OCI-M2 (cell line): Measurements from ENCODE around the gene SGIP1.

Experiments
- DNase-seq: peaks from one replicate; lab custom pipeline; 2025; ENCODE audit not compliant: unreplicated experiment; lab: John Stamatoyannopoulos, UW

SGIP1 gene

DNA sequence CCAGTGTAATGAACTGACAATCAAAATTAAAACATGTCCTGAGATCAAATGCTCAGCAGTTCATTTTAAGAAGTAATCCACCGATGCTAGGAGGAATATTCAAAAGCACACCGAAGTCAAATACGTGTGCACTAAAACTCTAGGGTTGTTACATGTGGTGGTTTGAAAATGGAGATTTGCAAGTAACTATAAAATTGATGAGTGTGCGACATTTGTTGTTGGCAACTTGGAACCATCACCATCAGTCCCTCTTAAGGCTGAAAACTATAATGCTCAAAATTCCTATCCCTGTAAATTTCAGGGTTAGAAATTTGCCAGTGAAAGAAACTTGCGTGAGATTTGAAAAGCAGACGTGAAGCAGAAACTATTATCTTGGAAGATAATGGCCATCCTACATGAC is 13.3 kb upstream of the SGIP1 start:
- DNase-seq, result no peak

- DNase-seq, result no peak
Observed at GRCh38 chr1:66521721-66522365, 12.1 kb upstream of the SGIP1 start.

GRCh38 chr1:66523562-66523961 is 10.4 kb upstream of the SGIP1 start:
- no peak for DNase-seq

DNA sequence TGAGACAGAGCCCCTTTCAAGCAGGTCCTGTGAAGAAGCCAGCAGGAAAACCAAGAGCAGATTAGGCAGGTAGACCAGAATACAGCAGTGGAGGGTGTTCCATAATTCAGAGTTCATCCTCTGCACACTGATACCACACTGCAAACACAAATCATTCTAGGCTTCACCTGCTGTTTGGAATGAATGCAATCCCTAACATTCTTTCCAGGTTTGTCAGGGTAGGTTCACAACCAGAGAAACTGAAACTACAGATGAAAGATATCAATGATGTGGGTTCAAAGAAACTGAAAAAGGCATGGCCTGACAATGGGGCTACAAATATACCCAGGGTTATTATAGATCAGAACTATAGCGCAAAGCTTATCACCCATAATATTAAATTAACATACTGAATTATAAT is 8.9 kb upstream of the SGIP1 start:
- no peak for DNase-seq

GRCh38 chr1:66526036-66526435 is 7.9 kb upstream of the SGIP1 start:
- no peak for DNase-seq

DNA sequence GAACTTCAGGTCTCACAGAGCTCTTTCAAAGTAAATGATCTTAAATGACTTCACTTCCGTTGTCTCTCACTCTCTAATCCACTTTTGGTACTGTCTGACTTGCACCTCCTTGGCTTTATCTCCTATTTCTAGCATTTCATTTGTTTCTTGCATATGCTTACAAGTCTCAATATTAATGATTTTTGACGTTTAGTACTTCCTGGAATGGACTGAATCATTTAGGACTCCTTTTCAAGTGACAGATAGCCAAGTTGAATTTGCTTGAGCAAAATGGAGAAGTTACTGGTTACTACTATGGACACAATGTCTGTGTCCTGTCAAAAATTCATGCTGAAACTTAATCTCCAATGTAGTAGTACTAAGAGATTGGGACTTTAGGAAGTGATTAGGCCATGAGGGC is 7.0 kb upstream of the SGIP1 start:
- DNase-seq, result no peak

- no peak for DNase-seq
Observed at GRCh38 chr1:66527686-66528085, 6.3 kb upstream of the SGIP1 start.

DNA sequence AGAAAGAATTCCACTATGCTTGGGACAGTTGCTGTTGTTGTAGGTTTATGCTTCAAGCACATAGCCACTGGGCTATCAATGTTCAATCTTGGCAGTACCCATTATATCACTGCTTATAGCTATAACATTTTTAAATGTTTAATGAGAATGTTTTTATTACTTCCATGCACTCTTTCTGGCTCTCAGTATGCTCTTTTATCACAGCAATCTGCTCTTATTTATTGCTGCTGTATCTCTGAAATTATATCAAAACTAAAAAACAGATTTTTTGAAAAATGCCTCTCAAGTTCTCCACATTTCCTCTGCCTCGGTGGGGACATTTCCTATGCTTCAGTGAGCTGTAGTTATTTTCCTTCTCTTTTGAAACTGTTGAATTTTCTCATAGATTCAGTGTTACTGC is 5.4 kb upstream of the SGIP1 start:
- no peak for DNase-seq

DNA sequence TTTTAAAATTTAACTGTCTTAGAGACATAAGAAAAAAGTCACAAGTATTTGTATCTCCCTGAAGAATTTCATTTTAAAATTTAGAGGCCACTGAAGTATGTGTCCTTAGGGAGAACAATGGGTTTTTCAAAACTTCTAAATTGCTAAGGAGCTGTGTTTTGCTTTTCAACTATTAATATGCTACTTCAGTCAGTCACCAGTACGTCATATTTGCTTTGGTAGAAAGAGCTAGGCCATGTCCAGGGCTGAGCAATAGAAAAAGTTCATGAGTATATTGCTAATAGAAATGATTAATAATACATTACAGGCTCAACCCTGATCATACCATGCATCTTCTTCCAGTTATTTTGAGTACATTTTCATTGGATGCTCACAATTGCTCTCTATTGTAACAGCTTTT is 1.7 kb upstream of the SGIP1 start:
- no peak for DNase-seq

DNA sequence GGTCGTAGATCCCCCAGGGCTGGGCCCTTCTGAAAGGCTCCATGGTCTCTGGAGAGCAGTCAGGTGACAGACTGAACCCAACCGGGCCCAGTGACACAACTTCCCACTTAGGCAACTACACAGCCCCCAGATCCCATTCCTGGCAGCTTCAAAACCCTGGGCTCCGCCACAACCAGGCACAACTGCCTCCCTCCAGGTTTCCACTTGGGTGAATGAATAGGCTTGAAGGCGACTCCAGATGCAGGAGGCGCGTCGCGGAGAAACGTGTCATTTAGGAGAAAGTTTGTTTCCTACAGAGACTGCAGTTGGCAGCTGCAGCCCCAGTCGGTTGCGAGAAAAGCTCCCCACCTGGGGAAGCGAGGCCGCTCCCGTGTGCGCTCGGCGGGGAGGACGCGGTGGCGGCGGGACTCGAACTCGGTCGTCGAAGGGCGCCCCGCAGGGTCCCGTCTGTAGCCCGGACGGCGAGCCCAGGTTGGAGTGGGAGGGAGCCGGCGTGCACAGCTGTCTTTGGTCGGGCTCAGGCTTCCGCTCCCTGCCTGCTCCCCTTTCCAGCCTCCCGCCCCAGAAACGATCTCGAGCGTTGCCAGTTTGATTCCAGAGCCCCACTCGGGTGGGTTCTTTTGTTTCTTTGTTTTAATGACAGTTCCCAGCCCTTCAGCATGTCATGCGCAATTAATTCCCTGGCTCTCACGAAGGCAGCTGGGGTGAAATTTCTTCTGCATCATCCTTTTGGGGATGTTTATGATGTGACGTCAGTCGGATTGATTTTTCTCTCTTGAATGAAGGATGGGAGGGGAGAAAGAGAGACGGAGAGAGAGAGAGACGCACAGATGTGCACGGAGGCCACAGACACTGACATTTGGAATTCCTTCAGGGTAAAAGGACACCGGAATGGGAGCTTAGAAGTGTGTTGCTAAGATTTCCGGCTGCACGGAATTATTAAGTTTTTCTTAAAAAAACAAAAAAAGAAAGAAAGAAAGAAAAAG is 862 bp upstream of the SGIP1 start:
- no peak for DNase-seq

DNA sequence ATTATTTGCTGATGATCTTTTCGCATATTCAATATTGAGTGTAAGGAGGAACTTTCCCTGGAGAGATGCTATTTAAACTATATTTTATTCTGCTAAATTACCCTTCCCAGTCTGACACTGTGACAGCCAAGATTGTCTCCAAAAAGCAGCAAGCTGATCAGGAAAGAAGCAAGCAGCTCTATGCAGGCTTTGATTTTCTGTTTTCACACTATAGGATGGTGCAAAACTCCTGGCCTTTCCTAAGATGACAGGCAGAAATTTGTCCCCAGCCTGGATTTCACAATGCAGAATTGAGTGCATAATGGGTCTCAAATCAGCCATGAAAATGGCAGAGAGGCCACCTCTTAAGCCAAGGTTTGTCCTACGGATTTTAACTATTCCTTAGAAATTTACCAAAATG is 1.1 kb downstream of the SGIP1 start:
- DNase-seq, result no peak

DNA sequence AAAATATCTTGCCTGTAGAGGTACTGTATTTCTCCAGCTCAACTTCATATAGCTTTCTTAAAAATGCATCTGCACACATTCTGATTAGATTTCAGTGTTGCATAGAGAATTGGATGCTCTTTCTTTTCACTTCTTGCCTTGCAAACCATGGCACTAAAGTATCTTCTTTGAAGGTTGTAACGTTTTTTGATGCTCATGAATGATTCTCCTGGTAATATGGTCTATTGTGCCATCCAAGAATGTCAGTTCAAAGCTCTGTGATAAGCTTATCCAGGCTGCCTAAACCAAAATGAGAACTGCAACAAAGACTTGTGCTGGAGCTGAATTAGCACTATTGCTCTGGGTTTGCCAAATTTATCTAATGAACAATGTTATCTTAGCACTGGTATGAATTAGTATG is 1.9 kb downstream of the SGIP1 start:
- no peak for DNase-seq

GRCh38 chr1:66537718-66538117 is 3.8 kb downstream of the SGIP1 start:
- DNase-seq, result no peak

DNA sequence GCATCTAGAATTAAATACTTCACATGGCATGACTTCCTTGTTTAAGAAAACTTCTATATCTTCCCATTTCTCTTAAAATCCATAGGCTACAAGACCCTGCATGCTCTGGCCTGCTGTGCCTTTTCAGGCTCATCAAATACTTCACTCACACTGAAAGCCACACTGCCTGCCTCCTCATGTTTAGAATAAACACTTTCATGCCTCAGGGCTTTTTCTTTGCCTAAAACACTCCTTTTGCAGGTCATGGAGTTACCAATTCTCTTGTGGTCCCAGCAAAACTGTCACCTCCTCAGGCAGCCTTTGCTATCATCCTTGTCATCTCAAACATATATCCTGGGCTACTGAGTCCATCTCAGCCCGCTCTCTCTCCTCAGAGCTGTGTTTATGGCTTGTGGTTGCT is 5.5 kb downstream of the SGIP1 start:
- no peak for DNase-seq

- DNase-seq, result no peak
Observed at GRCh38 chr1:66540434-66541032, 6.6 kb downstream of the SGIP1 start.

DNA sequence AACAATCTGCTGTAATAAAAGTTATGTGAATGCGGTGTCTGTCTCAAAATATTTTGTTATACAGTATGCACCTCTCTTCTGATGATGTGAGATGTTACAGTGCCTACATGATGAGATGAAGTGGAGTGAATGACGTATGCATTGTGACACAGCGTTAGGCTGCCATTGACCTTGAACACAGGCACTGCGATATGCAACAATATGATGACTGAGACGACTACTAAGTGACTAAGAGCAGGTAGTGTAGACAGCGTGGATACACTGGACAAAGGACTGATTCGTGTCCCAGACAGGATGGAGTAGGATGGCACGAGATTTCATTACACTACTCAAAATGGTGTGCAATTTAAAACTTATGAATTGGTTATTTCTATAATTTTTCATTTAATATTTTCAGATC is 8.4 kb downstream of the SGIP1 start:
- DNase-seq, result no peak

- DNase-seq, result no peak
Observed at GRCh38 chr1:66542811-66543767, 9.1 kb downstream of the SGIP1 start.

- DNase-seq, result no peak
Observed at GRCh38 chr1:66546047-66546810, 12.3 kb downstream of the SGIP1 start.

GRCh38 chr1:66549017-66549416 is 15.1 kb downstream of the SGIP1 start:
- DNase-seq, result no peak

DNA sequence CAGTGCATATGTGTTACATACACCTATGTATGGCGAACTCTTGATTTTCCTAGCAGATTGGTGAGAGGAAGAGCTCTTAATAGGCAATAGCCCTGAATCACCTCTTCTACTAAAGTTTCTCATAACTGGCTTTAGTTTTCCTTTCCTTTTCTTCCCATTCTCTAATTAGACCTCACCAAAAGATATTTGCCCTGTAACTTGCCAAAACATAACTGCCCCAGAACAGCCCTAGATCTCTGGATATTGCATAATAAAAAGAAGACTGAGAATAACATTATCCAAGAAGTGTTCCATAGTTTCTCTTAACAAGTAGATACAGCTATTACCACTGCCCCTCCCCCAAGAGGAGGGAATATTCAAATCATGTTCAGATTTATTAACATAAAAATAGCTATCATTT is 16.3 kb downstream of the SGIP1 start:
- DNase-seq, result no peak
